Activated CD4-positive, CD25-positive, alpha-beta regulatory T cell treated with anti-CD3 and anti-CD28 coated beads, Interleukin-2, amount 50 U/mL, for 16 hours (primary cell): Measurements from ENCODE around the gene ABCD1.
"Not testable (repeated sequence)": the region's sequence is repeated elsewhere in the genome, so short reads cannot be mapped to it uniquely, and the experiment has no call there.

ENCODE experiments used
- DNase-seq: peaks from one replicate; pipeline ENCODE4 v3.0.0-alpha.2; 2020; ENCODE audit warnings: low read depth, low spot score

ABCD1 gene

DNA sequence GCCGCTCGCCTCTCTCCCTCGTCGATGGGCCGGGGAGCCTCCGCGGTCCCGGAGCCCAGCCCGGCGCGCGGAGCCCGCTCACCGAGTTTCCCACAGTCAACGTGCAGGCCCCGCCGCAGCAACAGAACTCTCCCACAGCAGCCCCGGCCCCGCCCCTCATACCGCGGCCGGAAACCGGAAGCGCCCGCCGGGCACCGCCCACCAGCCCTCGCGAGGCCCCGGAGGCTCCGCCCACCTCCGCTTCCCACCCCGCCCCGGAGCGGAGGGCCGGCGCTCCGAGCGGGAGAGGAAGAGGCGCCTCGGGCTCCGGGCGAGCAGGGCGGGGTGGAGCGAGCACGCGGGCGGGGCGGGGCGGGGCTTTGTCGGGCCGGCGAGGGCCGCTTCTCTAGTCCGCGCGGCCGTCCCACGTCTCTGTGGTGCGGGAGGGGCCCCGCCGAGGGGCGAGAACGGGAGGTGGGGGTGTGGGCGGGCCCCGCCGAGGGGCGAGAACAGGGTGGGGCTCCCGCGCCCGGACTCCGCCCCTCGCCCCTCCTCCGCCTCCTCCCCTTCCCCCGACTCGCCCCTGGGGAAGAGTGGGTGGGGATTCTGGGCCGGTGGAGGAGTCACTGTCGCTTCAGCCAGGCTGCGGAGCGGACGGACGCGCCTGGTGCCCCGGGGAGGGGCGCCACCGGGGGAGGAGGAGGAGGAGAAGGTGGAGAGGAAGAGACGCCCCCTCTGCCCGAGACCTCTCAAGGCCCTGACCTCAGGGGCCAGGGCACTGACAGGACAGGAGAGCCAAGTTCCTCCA is at the start of gene ABCD1, which contains the start of gene BCAP31:
ABCD1 (plus strand) TSS at position 605 of the 787 bp plus-strand sequence. CDS start 411 bp downstream, outside the sequence.
BCAP31 (minus strand) TSS at position 136 of the 787 bp plus-strand sequence. CDS start 1,143 bp downstream, outside the sequence.
- peak; percentile 70 for DNase-seq

DNA sequence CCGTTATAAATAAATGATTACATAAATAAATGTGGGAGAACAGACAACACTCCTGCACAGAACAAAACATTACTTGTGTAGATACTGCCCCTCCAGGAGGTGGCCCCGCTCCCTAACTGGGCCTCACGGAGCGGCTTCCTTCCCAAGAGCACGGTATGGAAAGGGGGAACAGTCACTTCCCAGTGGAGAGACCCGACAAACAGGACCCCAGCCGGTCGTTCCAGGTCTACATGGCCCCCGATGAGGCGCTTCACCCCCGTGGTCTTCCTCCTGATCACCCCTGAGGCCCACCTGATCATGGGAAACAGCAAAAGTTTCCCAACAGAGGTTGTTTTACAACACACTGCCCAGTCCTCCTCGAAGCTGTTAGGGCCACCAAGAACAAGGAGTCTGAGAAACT is 43.5 kb upstream of the ABCD1 start:
- no peak for DNase-seq

DNA sequence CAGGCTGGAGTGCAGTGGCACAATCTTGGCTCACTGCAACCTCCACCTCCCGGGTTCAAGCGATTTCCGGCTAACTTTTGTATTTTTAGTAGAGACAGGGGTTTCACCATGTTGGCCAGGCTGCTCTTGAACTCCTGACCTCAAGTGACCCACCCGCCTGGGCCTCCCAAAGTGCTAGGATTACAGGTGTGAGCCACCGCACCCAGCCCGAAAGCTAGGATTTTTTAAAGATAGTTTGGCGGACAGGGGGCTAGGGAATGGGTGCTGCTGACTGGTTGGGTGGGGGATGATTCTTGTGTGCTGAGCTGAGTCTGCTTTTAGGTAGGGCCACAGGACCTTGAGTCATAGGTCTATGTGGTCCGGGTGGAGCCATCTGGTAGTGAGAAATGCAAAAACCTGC is 41.2 kb upstream of the ABCD1 start:
- not testable (repeated sequence) for DNase-seq

DNA sequence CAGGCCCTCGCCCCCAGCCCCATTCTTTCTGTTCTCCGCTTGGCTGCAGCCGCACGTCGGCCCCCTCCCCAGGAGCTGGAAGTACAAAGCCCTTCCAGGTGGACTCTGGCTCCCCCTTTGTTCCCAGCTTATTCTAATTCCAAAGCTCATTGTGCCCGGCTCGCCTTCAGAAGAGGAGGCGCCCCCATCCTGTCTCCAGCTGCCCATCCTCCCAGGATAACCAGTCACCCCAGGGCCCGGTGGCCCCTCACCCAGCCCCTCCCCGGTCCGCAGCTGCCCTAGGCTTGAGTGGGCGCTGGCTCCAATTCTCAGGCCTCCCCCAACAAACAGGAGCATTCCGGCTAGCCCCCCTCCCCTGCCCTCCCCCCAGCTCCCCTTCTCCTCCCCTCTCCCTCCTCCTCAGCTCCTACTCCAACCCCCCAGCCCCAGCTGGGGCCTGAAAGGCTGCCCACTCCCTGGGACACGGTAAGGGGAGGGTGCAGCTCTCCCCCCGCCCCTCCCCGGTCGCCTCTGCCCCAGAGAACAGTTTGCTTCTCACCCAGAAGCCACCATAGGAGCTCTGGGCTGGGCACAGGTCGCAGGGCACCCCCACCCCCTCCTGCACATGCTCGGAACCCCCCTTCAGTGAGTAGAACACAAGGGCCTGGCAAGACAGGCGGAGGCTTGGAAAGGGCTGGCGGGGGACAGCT is 40.0 kb upstream of the ABCD1 start:
- DNase-seq: no peak

DNA sequence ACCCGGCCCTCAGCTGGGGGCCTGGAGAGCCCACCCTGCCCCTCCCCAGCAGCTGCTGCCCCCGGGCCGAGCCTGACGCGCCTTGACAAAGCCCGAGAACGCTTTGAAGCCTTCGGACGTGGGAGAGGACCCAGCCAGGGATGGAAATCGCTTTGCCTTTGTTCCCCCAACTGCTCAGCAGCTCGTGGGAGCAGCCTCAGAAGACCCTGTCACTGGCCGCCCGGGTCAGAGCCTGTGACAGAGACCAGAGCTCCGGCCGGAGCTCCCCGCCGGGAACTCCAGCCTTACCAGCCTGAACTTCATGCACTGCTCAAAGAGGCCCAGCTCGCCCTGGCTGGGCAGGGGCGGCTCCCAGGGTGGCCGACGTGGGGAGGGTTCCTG is 39.5 kb upstream of the ABCD1 start:
- DNase-seq: no peak

DNA sequence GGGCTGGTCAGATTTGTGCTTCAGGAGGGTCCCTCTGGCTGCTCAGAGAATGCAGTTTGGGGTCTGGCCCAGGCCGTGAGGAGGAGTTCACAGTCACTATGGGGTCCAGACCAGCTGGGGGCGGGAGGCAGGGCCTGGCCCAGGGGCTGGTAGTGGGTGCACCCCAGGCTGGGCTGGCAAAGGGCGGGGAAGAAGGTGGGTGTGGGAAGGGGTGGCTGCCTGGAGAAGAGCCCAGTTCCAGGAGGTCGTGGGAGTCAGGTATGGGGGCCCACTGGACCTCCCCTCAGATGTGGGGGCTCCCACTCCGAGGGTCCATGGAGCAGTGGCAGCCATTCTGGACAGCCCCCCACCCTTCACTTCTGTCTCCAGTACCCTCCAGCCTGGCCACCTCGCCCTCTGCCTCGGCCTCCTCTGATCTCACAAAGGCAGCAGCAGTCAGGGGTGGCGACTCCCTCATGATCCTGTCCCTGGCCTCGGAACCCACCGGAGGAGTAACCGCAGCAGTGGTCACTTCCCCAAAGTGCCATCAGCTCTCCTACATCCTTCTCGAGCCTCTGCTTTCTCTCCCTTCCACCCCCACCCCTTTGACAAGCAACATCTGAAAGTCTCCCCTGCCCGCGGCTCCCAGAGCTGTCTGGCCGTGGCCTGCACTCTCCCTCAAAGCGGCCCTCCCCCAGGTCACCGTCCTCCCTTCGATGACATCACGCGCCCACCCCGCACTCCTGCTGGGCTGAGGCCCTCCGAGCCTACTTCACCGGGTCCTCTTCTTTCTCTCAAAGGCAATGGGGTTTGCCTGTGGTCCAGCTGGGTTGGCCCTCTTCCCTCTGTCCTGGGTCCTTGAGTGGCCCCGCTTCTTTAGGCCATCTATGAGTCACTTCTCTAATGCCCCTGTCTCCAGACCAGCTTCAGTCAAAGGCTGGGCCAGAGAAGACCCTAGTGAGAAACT is 38.6 kb upstream of the ABCD1 start:
- DNase-seq: no peak

DNA sequence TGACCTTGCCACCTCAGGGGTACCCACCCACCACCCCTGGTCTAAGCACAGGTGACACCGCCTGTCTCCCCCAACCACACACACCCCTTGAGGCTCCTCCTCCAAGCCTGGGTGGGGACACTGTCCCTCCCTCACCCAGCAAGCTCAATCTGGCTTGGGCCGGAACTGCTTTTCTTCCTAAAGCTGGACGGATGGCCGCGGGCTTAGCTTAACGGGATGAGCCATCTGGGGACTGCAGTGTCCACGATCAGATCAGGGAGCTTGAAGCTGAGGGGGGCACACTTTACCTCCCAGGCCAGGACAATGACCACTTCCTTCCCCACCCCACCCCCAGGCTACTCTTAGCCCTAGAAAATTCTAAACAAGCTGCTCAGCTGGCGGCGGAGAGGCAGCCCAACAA is 37.9 kb upstream of the ABCD1 start:
- DNase-seq: no peak

DNA sequence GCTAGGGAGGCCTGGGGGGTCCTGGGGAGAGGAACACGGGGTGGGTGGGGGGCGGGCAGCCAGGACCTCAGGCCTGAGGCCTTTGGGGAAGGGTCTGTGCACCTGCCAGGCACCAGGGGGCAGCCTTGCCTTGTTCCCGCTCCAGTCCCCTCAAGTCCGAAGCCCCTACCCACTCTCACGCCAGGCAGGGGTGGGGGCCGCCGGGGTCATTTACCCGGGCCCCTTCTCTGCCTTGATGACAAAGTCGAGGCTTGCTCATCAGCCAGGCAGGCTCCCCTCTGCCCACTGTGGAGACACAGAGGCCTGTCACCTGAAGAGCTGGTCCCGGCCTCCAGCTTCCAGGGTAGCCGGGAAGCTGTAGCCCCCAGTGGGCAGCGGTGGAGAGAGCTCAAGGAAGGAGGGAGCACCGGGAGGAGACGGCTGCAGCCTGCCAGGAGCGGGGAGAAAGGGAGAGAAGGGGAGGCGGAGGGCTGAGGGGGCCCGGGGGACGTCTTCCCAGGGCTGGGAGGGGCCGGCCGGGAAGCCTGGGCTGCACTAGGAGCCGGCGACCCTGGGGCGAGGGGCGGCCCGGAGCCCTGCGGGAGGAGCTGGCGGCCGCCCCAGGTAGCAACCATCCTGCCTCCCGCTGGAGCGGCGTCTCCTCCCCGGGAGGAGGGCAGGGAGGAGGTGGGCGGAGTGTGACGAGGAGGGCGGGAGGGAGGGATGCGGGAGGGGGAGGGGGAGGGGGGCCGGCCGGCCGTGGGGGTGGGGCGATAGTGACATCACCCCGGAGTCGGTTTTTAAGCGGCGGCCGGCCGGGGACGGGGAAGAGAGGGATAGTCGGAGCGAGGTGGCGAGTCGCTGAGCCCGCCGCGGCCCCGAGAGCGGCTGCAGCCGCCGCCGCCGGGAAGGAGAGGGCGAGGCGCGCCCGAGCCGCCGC is 37.3 kb upstream of the ABCD1 start, which contains the start of gene SLC6A8:
SLC6A8 (plus strand) TSS at position 806 of the 919 bp plus-strand sequence. CDS start 649 bp downstream, outside the sequence.
- DNase-seq: no peak

DNA sequence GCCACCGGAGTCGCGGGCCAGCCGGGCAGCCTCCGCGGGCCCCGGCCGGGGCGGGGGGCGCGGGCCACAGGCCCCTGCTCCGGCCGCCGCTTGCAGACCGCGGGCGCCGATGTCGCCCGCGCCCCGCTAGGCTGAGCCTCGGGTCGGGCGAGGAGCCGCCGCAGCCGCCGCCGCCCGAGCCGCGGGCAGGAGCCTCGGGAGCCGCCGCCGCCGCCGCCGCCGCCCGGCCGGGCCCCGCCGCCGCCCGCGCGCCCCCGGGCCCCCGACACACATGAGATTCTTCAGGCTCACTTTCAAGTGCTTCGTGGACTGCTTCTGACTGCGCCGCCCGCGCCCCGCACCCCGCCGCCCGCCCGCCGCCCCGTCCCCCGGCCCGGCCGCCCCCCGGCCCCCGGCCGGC is 36.6 kb upstream of the ABCD1 start:
- no peak for DNase-seq

DNA sequence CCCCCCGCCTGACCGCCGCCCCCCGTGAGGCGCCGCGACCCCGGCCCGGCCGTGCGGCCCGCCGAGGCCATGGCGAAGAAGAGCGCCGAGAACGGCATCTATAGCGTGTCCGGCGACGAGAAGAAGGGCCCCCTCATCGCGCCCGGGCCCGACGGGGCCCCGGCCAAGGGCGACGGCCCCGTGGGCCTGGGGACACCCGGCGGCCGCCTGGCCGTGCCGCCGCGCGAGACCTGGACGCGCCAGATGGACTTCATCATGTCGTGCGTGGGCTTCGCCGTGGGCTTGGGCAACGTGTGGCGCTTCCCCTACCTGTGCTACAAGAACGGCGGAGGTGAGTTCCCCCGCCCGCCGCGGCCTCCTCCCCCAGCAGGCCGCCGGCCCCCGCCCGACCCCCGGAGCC is 36.1 kb upstream of the ABCD1 start:
- DNase-seq: no peak

DNA sequence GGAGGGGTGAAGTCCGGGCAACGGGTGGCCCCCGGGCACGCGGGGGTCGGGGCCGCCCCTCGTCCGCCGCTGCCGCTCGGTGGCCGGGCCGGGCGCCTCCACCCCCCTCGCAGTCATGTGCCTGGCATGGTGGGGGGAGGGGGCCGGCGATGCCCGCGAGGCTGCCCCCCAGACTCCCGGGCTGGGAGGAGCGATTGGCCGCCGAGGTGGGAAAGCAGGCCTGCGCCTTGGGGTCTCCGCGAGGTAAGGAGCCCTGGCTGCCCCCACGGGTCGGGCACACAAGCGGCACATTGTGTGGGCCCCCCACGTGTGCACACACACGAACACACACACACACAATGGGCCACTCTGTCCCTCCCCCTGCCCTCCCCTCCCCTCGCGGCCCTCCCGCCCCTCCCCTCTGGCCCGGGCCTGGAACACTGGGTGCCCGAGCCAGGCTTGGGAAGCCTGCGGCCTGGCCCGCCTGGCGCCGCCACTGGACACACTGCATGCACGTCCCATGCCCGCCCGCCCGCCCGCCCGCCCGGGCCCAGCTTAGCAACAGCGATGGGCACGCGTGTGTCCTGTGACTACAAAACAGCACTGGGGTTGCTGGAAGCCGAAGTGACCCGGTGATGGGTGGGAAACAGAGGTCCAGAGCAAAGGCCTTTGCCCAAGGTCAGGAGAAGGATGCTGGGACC is 35.6 kb upstream of the ABCD1 start:
- no peak for DNase-seq

DNA sequence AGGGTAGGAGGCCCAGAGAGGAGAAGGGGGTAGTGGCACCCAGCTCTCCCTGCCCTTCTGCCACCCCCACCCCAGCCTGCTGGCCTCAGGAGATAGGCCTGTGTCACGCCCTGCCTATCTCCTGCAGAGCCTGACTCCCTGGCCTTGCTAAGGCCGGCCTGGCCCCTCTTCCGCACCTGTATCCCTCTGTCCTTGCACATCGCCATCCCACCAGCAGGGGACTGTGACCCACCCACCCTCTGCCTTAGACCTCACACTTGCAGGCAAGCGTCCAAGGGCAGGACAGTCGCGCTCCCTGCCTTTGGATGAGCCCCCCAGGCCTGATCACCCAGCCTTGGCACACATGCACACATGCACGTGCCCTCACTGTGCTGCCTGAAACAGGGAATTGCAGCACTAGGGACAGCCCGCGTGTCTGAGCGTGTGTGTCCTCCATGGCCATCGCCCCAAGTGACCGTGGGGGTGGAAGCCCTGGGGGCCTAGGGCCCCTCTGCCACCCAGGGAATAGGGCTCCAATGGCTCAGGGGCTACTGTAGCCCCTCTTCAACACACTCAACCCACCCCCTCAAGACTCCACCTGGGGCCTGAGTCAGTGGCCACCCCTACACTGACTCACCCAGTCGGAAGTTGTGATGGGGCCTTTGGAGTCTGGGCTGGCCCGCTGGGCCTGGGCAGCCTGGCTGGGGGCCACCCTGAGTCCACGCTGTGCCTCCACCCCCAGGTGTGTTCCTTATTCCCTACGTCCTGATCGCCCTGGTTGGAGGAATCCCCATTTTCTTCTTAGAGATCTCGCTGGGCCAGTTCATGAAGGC is 34.8 kb upstream of the ABCD1 start:
- DNase-seq: no peak

DNA sequence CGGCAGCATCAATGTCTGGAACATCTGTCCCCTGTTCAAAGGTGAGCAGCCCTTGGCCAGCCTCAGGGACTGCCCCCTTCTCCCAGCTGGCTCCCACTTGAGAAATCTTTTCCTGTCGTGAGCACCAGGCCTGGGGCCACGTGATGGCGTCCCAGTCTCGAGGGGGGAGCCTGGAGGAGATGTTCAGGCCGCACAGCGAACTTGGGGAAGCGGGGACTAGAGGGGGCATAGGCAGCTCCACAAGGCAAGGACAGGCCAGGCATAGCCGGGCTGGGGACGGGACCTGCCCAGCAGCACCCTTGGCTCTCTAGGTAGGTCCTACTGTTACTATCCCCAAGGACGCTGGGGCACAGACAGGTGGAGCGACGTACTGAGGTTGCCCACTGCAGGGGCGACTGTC is 34.2 kb upstream of the ABCD1 start:
- DNase-seq: no peak

DNA sequence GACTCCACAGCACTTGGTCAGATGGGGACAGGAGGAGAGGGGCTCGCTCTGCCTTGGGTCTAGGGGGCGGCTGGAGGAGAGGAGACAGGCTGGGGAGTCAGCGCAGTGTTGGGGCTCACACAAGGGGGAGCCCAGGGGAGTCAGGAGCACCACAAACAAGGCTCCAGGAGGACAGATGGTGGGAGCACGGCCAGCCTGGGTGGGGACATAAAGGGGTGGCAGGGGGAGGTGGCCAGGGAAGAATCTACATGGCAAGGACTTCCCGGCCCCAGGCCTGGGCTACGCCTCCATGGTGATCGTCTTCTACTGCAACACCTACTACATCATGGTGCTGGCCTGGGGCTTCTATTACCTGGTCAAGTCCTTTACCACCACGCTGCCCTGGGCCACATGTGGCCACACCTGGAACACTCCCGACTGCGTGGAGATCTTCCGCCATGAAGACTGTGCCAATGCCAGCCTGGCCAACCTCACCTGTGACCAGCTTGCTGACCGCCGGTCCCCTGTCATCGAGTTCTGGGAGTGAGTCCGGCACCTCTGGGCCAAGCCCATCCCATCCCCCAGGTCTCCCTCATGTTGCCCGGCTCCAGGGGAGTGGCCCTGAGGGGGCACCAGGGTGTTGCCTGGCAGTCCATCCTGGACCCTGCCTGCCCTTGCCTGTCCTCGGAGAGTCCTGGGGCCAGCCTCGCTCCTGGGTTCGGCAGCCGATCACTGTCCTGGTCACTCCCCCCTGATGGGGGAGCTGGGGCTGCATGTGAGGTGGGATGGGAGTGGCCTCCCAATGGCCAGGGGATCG is 33.4 kb upstream of the ABCD1 start:
- not testable (repeated sequence) for DNase-seq

DNA sequence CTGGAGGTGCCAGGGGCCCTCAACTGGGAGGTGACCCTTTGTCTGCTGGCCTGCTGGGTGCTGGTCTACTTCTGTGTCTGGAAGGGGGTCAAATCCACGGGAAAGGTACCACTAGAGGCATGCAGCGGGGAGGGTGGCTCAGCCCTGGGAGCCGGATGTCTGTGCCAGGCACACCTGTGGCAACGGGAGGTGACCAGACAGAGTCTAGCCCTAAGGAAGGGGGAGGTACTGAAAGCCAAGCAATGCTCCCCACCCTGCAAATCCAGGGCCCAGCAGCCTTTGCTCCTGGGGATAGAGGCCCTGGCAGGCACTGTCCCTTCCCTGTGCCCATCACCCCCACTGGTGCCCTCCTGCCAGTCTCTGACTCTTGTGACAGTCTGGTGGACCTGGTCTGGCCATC is 32.7 kb upstream of the ABCD1 start:
- no peak for DNase-seq

DNA sequence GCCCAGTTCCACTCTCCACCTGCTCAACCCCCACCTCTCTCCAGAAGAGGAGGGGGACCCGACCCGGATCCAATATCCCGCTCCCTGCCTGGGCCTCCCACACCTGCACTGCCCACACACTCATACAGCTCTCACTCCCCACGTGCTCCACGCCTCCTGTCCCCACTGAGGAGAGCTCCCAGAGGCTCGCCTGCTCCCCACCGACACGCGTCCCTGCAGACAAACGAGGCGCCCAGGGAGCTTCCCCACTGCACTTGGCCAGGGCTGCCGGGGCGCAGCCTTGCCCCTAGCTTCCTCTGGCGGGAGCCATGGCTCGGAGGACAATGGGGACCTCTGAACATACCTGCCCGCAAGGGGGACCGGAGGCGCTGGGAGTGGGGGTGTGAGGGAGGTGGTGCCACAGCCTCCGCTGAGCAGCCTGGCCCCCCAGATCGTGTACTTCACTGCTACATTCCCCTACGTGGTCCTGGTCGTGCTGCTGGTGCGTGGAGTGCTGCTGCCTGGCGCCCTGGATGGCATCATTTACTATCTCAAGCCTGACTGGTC is 32.0 kb upstream of the ABCD1 start:
- no peak for DNase-seq

DNA sequence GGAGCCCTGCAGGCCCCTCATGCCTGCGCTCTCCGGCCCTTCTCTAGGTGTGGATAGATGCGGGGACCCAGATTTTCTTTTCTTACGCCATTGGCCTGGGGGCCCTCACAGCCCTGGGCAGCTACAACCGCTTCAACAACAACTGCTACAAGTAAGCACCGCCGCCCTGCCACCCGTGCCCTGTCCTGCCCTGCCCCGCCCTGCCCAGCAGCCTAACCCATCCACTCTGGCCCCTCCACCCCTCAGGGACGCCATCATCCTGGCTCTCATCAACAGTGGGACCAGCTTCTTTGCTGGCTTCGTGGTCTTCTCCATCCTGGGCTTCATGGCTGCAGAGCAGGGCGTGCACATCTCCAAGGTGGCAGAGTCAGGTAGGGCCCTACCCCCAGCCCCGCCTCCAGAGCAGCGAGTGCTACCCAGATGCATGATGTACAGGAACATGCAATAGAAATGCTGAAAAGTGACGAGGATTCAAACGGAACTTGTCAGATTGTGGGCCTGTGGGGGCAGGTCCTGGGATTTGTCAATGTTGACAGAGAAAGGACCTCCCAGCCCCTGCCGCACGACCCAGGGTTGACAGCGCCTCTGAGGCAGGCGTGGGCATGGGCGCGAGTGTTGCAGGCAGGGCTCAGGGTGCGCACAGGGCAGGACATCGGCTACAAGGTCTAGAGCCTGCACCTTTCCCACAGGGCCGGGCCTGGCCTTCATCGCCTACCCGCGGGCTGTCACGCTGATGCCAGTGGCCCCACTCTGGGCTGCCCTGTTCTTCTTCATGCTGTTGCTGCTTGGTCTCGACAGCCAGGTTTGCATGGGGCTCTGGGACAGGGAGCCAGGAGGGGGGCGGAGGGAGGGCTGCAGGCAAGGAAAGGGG is 31.2 kb upstream of the ABCD1 start:
- DNase-seq: no peak
